Measurements from ENCODE around the gene MIER2.
"Not testable (repeated sequence)": the region's sequence is repeated elsewhere in the genome, so short reads cannot be mapped to it uniquely, and the experiment has no call there.

The MIER2 gene

DNA sequence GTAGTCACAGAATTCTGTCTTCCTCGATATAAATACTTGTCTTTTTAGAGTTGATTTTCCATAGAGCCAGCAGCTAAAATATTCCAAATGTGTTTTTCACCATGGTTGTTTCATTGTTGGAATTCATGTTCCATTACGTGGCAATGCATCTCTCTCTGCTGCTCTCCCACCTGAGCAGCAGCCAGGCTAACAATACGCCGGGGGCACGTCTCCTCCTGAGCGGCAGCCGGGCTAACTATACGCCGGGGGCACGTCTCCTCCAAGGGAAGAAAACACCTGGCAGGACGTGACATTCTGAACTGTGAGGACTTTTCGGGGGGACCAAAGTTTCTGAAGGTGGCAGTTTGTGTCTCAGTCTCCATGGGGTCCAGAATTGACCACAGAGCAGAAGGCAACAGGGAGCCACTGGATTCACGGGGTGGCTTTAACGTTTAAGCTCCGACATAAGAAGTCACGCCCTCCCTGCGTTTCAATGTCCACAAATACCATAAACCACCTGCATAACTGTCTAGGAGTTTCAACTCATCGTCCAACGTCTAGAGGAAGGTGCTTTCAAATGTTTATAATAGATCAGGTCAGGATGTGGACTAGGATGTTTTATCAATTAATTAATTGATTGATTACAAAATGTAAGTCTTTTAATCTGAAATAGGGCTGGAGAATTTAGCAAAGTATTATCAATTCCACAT is 68.5 kb downstream of the MIER2 start:
- H3K4me3 ChIP-seq (ENCODE audit: low read length) = no peak overlapping the region
- TF ChIP-seq CTCF (IDR thresholded peaks at IDR 0.05; ENCODE audit: insufficient read depth, low read depth, low read length, missing control alignments) = no peak
- DNase-seq (ENCODE audit: low read depth) = no peak

- H3K4me3 ChIP-seq (ENCODE audit: low read length) = no peak overlapping the region
- TF ChIP-seq CTCF (IDR thresholded peaks at IDR 0.05; ENCODE audit: insufficient read depth, low read depth, low read length, missing control alignments) = no peak
- no peak for DNase-seq (ENCODE audit: low read depth)
Measured at GRCh38 chr19:275000-275399, 69.6 kb downstream of the MIER2 start.

GRCh38 chr19:273393-273792 is 71.2 kb downstream of the MIER2 start:
- no peak for DNase-seq (ENCODE audit: low read depth)
- no peak overlapping the region for H3K4me3 ChIP-seq (ENCODE audit: low read length)
- no peak for TF ChIP-seq CTCF (IDR thresholded peaks at IDR 0.05; ENCODE audit: insufficient read depth, low read depth, low read length, missing control alignments)

DNA sequence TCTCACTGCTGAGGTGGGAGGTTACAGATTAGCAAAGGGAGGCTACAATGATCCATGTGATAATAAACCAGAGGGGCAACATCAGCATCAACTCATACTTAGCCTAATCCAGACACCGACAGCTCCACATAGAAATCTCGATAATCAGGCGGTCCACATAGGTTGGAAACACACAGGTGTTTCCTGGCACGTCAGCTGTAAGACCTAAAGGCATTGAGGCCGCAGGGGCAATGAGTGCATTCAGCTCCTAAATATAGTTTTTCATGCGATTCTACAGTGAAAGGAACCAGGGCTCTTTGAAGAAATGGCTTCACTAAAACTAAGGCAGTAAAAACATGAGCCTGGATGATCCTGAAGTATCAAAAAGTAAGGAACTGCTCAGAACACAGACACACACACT is 72.7 kb downstream of the MIER2 start:
- no peak for DNase-seq (ENCODE audit: low read depth)
- no peak for TF ChIP-seq CTCF (IDR thresholded peaks at IDR 0.05; ENCODE audit: insufficient read depth, low read depth, low read length, missing control alignments)
- no peak overlapping the region for H3K4me3 ChIP-seq (ENCODE audit: low read length)

GRCh38 chr19:270766-271318 is 73.8 kb downstream of the MIER2 start:
- DNase-seq (ENCODE audit: low read depth); H3K4me3 ChIP-seq (ENCODE audit: low read length): not testable (repeated sequence)

DNA sequence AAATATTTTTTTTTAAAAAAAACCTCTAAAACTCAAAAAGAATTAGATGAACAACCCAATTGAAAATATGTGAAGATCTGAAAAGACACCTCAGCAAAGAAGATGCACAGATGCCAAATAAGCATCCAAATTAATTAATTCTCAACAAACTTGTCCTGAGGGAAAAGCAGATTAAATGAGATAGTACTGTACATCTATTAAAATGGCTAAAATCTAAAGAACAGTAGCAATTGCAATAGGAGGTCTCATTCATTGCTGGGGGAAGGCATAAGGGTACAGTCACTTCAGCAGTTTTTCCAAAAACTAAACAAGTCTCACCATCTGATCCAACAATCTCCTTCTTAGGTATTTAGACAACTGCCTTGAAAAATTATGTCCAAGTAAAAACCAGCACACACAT is 75.4 kb downstream of the MIER2 start:
- H3K4me3 ChIP-seq (ENCODE audit: low read length) = no peak overlapping the region
- TF ChIP-seq CTCF (IDR thresholded peaks at IDR 0.05; ENCODE audit: insufficient read depth, low read depth, low read length, missing control alignments) = no peak
- DNase-seq (ENCODE audit: low read depth) = no peak

DNA sequence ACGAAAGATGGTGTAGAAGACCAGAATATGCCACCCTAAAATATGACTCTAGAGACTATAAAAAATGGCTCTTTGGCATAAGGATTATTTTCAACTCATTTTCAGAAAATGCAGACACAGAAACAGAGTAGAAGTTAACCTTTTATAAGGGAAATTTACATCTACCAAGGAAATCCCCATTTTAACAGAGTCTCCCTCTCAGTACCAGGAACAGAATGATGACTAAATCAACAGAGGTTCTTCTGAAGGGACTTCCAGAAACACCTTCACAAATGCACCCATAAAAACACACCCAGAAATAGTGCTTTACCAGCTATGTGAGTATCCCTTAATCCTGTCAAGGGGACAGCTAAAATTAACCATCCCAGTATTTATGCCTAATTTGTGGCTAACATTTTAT is 82.5 kb downstream of the MIER2 start:
- DNase-seq (ENCODE audit: low read depth) = no peak
- no peak overlapping the region for H3K4me3 ChIP-seq (ENCODE audit: low read length)
- no peak for TF ChIP-seq CTCF (IDR thresholded peaks at IDR 0.05; ENCODE audit: insufficient read depth, low read depth, low read length, missing control alignments)

DNA sequence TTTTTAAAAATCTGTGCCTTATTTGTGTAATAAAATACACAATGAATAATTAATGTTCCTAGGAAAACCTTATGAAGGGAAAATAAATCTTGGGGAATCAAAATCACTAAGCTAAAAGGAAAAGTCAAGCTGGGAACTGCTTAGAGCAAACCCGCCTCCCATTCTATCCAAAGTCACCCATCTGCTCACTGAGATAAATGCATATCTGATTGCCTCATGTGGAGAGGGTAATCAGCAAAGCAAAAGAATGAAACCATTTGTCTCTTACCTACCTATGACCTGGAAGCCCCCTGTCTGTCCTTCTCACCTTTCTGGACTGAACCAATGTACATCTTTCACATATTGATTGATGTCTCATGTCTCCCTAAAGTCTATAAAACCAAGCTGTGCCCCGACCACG is 87.8 kb downstream of the MIER2 start:
- H3K4me3 ChIP-seq (ENCODE audit: low read length); DNase-seq (ENCODE audit: low read depth): not testable (repeated sequence)

All from epithelial cell of esophagus (primary cell).